Colonic mucosa (tissue), 4 donors: ENCODE data around the gene PTPRE. TPM values are rescaled to one million over a fixed set of nuclear protein-coding genes. Genes with fewer than 3 reads are reported as not detected.

Experiments used
- DNase-seq: peaks from one replicate; pipeline ENCODE4 v3.0.0-alpha.2; 2020
- H3K27ac ChIP-seq: fragments of 200-600 bp; one replicate; pipeline ENCODE4 v1.8.0; 2021
- H3K27me3 ChIP-seq: fragments of 200-600 bp; one replicate; pipeline ENCODE4 v1.8.0; 2021
- H3K36me3 ChIP-seq: fragments of 200-600 bp; one replicate; pipeline ENCODE4 v1.8.0; 2021
- H3K4me1 ChIP-seq: fragments of 200-600 bp; one replicate; pipeline ENCODE4 v1.8.0; 2021; ENCODE audit warnings: mild to moderate bottlenecking
- H3K4me3 ChIP-seq: fragments of 200-600 bp; one replicate; pipeline ENCODE4 v1.8.0; 2021
- H3K9ac ChIP-seq, 2 donors: one replicate each; pipeline ENCODE4 v1.7.0; 2013; ENCODE audit warnings: control low read depth in 2 of 2, low read depth in 2 of 2, low read length in 2 of 2
- H3K9me3 ChIP-seq: fragments of 200-600 bp; one replicate; pipeline ENCODE4 v1.8.0; 2021
- CTCF ChIP-seq: fragments of 200-600 bp; IDR thresholded peaks from one replicate; pipeline ENCODE4 v1.8.0; 2022; ENCODE audit warnings: antibody characterized with exemption, mild to moderate bottlenecking
- intact Hi-C: fragments of 100-400 bp; cut with DNase I; formaldehyde crosslinking; loops from one replicate; pipeline ENCODE4 v1.14.1; 2022
- total RNA-seq, 2 donors: library from RNA; stranded (reverse); fragmentation: NEBNext Ultra II Directional in 1 of 2; extraction: Animal tissue kit (Norgen Biotek cat#: 25700) in 1 of 2; gene quantifications; one replicate each; pipeline ENCODE4 v1.2.1, GENCODE V29; 2021
- donor health status: healthy.
- donor health status: DM: no; HTN: no; CAD: no.
- donor health status: DM: no; HTN: no; CAD: no.

The PTPRE gene
- 10 to 100 TPM; 15.9 to 18.8 TPM for total RNA-seq

DNA sequence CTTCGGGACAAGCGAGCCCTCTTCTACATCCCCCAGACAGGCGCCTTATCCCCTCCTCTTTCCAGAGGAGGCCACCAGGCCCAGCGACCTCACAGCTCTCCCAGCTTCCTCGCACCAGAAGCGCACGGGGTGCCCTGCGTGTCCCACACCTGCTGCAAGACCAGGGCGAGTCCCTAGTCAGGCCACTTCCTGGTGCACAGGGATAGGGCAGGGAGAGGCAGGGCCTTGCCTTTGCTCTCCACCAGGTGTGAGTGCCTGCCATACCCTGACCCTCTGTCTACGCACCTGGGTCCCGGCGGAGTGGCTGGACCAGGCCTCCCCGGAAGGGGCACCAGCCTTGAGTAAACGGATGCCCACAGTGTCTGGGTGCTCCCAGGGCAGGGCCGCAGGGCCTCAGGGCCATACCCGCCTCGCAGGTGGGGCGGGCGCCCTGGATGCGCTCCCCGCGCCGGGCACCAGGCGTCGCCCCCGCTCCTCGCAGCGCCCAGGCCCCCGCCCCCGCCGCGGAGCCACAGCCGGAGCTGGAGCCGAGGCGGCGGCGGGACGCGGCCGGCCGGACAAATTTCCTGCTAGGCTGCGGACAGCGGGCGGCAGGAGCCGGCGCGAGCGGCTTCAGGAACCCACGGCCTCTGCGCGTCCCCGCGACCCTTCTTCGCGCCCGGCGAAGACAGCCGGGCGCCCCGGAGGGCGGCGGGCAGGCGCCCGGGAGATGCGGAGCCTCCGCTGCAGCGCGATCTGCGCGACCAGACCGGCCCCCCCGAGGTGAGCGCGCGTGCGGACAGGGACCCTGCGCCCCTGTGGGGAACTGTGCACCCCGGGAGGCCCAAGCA lies at the start of gene PTPRE:
Gene PTPRE (plus strand): TSS at position 556 of the 830 bp plus-strand sequence. CDS start 133,779 bp downstream, outside the sequence.
- Histone ChIP-seq H3K4me3 (peak within 1 kb of the TSS; percentile 75), H3K36me3 (no peaks in the 10 kb centered on the region), H3K27me3 (no peaks in the 10 kb centered on the region), H3K9ac (peak within 1 kb of the TSS; percentile 48 to 81), H3K4me1 (peaks cover 8% of the 10 kb centered on the region), H3K27ac (peak within 1 kb of the TSS; percentile 85), H3K9me3 (no peaks in the 10 kb centered on the region)
- peak; percentile 57 for TF ChIP-seq CTCF
- intact Hi-C loops, result loop anchor here (2.0 to 5.0 kb wide), 2 partner anchors 104 to 161 kb away; no protein-coding TSS in a partner anchor
- DNase-seq, result peak; percentile 79

GRCh38 chr10:127860592-127860991 lies 46.3 kb upstream of the PTPRE start:
- no peak overlapping the region for H3K9ac ChIP-seq
- H3K4me1 ChIP-seq, result no peaks in the 10 kb centered on the region
- DNase-seq, result no peak
- no peak for TF ChIP-seq CTCF
- H3K27me3 ChIP-seq, result no peaks in the 10 kb centered on the region
- no peak overlapping the region for H3K4me3 ChIP-seq
- H3K9me3 ChIP-seq, result no peaks in the 10 kb centered on the region
- intact Hi-C loops, result no loop called here
- H3K36me3 ChIP-seq, result no peaks in the 10 kb centered on the region
- H3K27ac ChIP-seq, result no peak overlapping the region

- Histone ChIP-seq H3K27me3 (no peaks in the 10 kb centered on the region), H3K4me1 (no peaks in the 10 kb centered on the region), H3K4me3 (no peak overlapping the region), H3K9me3 (no peaks in the 10 kb centered on the region), H3K27ac (no peak overlapping the region), H3K36me3 (no peaks in the 10 kb centered on the region), H3K9ac (no peak overlapping the region)
- no peak for DNase-seq
- intact Hi-C loops, result no loop called here
- TF ChIP-seq CTCF, result no peak
Measured at GRCh38 chr10:127863231-127863825, 43.6 kb upstream of the PTPRE start.

- Histone ChIP-seq H3K9me3 (no peaks in the 10 kb centered on the region), H3K4me3 (no peak overlapping the region), H3K9ac (no peak overlapping the region), H3K27ac (no peak overlapping the region), H3K36me3 (no peaks in the 10 kb centered on the region), H3K4me1 (no peaks in the 10 kb centered on the region), H3K27me3 (no peaks in the 10 kb centered on the region)
- DNase-seq, result no peak
- TF ChIP-seq CTCF, result no peak
- intact Hi-C loops, result loop anchor here (5.0 kb wide), 1 partner anchor 206 kb away; no protein-coding TSS in a partner anchor
Measured at GRCh38 chr10:127866276-127867013, 40.5 kb upstream of the PTPRE start.

DNA sequence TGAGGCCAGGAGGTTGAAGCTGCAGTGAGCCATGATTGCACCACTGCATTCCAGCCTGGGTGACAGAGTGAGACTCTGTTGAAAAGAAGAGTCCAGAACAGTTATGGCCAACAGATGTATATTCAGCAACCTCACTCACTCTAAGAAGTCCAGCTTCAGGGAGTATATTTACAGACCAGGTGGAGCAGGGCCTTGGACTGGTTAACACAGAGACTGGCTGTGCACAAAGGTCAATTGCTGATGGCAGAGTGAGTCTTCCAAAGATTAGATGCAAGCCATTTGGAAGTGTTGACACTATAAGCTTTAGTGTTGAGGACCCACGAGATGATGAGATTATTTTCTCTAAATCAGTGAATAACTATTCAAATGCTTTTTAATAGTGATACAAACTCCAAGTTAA lies 39.1 kb upstream of the PTPRE start:
- Histone ChIP-seq H3K9me3 (no peaks in the 10 kb centered on the region), H3K9ac (no peak overlapping the region), H3K27ac (no peak overlapping the region), H3K4me3 (no peak overlapping the region), H3K4me1 (no peaks in the 10 kb centered on the region), H3K27me3 (no peaks in the 10 kb centered on the region), H3K36me3 (no peaks in the 10 kb centered on the region)
- intact Hi-C loops, result loop anchor here (5.0 kb wide), 1 partner anchor 204 kb away; no protein-coding TSS in a partner anchor
- no peak for TF ChIP-seq CTCF
- DNase-seq, result no peak
